Measurements from ENCODE around the gene IFT81.
"Not testable (repeated sequence)": the region's sequence is repeated elsewhere in the genome, so short reads cannot be mapped to it uniquely, and the experiment has no call there.

IFT81 gene

GRCh38 chr12:110108309-110109036, 15.7 kb upstream of the IFT81 start:
- DNase-seq (ENCODE audit: low read depth in 2 of 2): no peak

DNA sequence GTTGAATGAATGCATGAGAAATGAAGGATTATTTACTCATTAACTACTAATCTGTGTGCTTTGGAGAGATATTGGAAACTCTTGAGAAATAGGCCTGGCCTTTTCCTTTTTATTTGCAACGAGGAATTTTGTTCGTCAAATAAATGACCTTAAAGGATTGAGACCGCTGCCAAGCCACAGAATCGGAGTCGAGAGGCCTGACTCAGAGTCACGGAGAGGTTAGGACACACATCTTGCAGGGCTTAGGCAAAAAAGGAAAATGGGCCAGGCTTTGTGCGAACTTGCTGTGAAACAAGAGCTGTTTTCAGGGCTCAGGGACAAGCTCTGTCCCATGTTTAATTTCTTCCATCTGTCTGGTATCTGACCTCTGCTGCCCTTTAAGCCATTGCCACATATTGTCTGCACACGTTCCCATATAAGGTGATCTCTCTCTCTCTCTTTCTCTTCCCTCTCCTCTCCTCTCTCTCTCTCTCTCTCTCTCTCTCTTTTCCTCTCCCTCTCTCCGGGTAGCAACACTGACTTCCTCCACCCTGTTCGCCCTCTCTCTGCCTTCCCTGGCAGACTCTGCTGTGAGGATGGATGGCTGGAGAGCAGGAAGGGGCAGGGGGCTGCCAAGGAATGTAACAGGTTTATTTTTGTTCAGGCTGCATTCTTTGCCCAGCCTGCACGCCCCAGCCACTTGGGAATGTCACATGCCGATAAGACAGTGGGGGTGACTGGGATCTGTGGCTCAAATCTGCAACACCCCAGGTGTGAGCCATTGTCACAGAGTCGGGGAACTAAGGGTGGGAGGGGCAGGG, 14.9 kb upstream of the IFT81 start:
- DNase-seq (ENCODE audit: low read depth in 2 of 2): no peak

- DNase-seq (ENCODE audit: low read depth in 2 of 2): no peak
Observed at GRCh38 chr12:110109837-110110535, 14.2 kb upstream of the IFT81 start.

DNA sequence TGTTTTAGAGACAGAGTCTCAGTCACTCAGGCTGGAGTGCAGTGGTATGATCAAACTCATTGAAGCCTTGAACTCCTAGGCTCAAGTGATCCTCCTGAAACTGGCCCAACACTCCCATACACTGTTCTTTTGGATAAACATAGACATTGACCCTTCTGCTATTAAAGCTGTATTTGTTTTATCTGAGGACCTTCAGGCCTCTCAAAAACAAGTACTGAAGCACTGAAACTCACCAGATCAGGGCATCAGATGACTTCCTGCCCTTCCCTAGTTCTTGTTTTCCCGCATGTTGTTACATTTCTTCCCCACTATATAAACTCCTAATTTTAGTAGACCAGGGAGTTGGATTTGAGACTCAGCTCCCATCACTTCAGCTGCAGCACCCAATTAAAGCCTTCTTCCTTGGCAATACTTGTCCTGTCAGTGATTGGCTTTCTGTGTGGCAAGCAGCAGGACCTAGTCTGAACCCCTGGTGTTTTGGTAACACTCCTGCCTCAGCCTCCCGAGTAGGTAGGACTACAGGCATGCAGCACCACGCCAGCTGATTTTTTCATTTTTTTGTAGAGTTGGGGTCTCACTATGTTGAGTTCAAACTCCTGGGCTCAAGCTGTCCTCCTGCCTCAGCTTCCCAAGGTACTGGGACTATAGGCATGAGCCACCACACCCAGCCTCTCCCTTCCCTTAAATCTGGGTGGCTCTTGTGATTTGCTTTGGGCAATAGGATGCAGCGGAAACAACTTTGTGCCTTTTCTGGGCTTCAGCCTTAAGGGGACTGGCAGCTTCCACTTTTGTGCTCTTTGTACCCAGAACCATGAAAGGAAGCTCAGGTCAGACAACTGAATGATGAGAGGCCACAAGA, 12.5 kb upstream of the IFT81 start:
- DNase-seq (ENCODE audit: low read depth in 2 of 2): no peak

DNA sequence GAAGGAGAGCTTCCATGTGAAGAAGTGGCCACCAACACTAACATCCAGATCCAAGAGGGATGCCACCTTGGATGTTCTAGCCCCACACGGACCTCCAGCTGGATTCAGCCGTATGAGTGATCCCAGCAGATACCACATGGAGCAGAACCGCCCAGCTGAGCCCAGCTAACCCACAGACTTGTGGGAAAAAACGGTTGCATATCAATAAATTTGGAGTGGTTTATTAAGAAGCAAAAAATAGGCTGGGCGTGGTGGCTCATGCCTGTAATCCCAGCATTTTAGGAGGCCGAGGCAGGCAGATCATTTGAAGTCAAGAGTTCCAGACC, 11.9 kb upstream of the IFT81 start:
- no peak for DNase-seq (ENCODE audit: low read depth in 2 of 2)

DNA sequence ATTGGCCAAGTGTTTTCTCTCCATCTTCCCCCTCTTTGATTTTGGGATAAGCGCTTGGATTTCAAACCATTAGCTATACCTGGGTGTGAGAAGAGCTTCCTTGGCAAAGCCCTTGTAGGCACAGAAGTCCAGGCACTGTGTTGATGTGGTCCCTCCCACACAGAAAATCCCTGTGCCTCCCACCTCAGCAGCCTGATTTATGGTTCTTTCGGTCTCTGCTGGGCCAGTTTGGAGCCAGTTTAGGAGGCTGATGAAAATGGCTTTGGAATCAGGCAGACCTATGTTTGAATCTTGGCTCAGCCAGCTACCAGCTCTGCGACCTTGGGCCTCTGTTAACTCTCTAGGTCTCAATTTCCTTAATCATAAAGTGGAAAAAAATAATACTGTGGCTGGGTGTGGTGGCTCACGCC, 9.6 kb upstream of the IFT81 start:
- DNase-seq (ENCODE audit: low read depth in 2 of 2): no peak

DNA sequence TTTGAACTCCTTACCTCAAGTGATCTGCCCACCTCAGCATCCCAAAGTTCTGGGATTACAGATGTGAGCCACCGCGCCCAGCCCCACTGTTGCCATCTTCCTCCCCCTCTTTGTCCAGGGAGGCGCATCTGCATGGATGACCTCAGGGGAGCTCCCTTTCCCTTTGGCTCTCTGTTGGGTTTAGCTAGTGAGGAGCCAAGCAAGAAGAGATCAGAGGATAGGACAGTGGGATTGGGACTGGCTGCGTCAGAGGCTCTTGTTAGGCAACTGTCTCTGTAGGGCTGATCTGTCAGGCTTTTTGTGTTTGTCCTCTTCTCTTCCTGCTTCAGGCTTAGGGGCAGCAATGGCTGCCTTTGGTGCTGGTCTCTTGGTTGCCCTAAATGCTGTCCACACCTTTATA, 8.5 kb upstream of the IFT81 start:
- DNase-seq (ENCODE audit: low read depth in 2 of 2): no peak

DNA sequence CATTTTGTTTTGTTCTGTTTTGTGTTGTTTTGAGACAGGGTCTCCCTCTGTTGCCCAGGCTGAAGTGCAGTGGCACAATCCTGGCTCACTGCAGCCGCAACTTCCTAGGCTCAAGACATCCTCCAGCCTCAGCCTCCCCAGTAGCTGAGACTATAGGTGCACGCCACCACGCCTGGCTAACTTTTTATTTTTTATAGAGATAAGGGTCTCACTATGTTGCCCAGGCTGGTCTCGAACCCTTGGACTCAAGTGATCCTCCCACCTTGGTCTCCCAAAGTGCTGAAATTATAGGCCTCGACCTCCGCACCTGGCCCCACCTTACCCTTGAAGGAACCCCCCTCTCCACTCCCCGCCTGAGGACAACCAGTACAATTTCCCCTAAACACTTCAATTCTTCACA, 7.5 kb upstream of the IFT81 start:
- no peak for DNase-seq (ENCODE audit: low read depth in 2 of 2)

DNA sequence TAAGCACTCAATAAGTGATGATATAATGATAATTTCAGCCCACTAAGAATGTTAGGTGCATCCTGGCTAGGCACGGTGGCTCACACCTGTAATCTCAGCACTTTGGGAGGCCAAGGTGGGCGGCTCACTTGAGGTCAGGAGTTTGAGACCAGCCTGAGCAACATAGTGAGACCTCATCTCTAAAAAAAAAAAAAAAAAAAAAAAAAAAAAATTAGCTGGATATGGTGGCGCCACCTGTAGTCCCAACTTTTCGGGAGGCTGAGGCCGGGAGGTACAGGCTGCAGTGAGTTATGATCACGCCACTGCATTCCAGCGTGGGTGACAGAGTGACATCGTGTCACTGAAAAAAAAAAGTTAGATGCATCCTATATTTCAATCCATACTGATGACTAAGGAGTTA, 6.9 kb upstream of the IFT81 start:
- DNase-seq (ENCODE audit: low read depth in 2 of 2): not testable (repeated sequence)

DNA sequence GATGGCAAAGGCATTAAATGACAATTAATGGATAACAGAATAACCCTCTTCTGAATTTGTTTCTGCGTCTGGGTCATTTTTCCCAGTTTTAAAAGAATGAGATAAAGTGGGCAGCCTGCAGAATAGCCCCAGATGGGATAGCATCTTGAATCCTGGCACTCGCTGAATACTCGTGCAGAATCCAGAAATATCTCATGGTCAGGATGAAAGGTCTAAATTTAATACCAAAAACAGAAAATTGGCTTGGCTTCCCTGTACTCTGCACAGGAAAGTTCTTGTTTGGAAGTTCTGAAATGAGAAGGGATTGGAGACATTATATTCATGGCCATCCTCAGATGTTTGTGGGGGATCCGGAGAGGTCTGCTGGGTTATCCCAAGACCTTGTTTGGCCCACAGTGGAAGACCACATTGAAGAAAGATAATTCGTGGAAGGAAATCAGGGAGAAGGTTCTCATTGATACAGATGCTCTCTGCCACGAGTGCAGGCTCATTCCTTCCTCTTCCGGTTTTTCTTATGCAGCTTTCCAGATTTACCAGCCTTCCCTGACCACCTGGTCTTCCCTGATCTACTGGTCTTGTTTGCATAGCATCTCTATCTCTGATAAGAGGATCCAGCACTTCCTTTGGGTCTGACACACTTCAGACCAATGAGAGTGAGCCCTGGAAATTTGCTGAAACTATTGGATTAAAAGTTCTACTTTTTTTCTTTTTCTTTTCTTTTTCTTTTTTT, 6.0 kb upstream of the IFT81 start:
- no peak for DNase-seq (ENCODE audit: low read depth in 2 of 2)

GRCh38 chr12:110122929-110123328, 1.2 kb upstream of the IFT81 start:
- DNase-seq (ENCODE audit: low read depth in 2 of 2): no peak

- DNase-seq (ENCODE audit: low read depth in 2 of 2): no peak
Observed at GRCh38 chr12:110123919-110124268, 263 bp upstream of the IFT81 start.

DNA sequence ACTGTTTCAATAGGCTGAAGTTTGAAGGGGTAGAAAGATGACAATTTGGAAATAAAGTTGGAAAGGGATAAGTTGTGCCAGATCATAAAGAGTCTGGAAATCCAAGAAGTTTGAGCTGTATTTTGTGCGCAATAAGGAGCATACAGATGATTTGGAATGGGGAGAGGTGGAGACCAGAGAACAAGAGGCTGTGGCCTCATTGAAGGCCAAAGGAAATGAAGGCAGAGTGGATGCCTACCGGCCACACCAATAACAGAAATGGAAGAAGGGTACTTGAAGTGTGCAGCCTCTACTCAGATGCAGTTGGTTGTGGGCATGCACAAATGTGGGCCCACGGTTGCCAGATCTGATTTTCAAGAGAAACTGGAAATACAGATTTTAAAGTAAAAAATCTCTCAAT, 2.4 kb downstream of the IFT81 start:
- no peak for DNase-seq (ENCODE audit: low read depth in 2 of 2)

DNA sequence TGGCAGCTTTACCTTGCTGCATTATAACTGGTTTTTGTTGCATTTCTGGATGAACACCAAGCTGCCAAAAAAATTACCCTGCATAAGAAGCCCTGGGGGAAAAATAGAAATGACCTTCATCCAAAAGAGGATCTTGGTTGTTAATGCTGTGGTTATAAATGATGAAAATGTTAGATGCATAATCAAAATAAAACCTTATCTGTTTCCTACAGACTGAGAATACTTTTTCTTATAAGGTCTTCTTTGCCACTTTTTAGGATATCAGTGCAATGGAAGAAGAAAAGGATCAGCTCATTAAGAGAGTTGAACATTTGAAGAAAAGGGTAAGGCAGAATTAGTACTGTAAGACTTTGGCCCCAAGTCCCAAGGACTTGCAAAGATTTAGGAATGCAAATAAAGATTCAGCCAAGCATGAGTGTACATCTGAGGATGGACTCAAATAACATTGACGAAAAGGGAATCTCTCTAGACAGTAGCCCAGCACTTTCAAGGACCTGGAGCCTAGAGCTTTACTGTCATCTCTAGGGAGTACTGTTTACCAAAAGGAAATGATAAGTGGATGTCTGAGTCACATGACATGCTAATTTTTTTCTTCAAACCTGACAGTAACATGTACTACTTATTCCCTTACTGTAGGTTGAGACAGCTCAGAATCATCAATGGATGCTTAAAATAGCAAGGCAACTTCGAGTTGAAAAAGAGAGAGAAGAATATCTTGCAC, 10.7 kb downstream of the IFT81 start:
- DNase-seq (ENCODE audit: low read depth in 2 of 2): no peak

DNA sequence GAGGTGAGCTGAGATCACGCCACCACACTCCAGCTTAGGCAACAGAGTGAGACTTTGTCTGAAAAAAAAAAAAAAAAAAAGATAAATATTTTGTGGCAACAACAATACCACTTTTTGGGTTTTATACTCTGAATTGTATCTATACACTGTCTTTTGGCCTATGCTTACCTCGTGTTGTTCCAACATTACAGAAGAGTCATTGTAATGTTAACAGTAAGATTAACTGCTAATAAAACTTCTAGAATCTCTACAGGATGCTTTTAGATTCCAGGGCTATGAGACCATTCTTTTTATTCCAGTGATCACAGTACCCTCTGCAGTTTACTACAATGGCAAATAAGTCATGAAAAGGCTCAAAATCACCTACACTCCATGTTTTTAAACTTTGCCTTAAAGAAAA, 11.6 kb downstream of the IFT81 start:
- no peak for DNase-seq (ENCODE audit: low read depth in 2 of 2)

DNA sequence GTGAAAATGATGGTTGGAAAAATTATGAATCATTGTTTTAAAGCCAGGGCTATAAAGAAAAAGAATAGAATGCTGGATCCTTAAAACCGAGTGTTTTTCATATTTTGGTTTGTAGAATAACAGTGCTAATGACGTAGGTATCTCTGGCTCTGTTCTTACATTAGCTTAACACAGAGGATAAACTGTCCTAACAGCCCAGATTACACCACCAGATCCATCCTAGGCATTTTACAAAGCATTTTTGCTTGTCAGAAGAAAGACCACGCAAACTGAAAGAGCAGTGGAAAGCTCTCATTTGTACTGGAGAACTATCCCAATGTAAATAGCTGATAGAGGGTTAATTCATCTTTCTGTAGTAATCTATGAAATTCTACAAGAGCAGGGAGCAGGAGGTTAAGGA, 13.6 kb downstream of the IFT81 start:
- DNase-seq (ENCODE audit: low read depth in 2 of 2): no peak

DNA sequence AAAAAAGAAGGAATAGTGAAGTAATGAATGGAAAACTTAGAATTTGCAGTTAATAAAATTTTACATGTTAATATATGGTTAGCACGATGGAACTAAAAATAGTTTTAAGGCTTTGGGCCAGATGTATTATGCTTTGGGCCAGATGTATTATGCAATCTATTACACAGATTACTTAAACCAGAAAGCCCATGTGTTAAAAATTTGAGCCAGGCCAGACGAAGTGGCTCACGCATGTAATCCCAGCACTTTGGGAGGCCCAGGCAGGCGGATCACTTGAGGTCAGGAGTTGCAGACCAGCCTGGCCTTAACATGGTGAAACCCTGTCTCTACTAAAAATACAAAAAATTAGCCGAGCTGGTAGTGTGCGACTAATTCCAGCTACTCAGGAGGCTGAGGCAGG, 17.2 kb downstream of the IFT81 start:
- no peak for DNase-seq (ENCODE audit: low read depth in 2 of 2)

DNA sequence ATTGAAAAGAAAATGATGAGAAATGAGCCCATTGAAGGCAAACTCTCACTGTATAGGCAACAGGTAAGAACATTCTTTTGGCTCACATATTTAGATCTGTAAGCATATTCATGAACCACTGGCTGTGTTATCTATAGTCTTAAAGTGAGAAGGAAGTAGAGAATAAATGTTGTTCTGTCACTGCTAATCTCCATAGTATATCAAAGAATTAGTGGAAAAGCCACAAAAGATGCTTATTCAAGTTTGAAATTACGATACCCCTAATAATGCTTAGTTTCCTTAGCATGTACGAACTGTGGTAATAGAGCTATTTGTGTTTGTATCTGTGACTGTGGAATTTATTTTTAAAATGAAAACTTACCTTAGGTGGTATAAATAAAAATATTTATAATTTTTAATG, 22.8 kb downstream of the IFT81 start:
- DNase-seq (ENCODE audit: low read depth in 2 of 2): no peak

GRCh38 chr12:110149086-110149660, 25.0 kb downstream of the IFT81 start:
- no peak for DNase-seq (ENCODE audit: low read depth in 2 of 2)

DNA sequence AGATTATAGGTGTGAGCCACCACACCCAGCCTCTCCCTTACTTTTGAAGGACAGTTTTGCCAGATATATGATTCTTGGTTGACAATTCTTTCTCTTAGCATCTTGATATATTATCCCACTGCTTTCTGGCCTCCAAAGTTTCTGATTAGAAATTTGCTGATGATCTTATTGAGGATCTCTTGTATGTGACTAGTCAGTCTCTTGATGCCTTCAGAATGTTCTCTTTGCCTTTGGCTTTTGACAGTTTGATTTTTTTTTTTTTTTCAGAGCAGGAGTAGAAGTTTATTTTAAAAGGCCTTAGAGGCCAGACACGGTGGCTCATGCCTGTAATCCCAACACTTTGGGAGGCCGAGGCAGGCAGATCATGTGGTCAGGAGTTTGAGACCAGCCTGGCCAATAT, 32.6 kb downstream of the IFT81 start:
- no peak for DNase-seq (ENCODE audit: low read depth in 2 of 2)
